B cell (primary cell): ENCODE results near the gene PLA2G6. TPM values are rescaled to one million over a fixed set of nuclear protein-coding genes. Genes with fewer than 3 reads are reported as not detected.

Experiments
- ATAC-seq: fragments of 200-7000 bp; cut with Tn5 transposase; one replicate; pipeline ENCODE4 v1.10.0; 2021; ENCODE audit warnings: low read depth, mild to moderate bottlenecking, moderate number of reproducible peaks, moderate library complexity
- CTCF ChIA-PET: fragments of 350-600 bp; sonication (Branson Sonifier 250); formaldehyde crosslinking; loops from one replicate; lab custom pipeline; 2021; ENCODE audit warnings: antibody characterized with exemption, inconsistent platforms; lab: Charles Lee
- POLR2A ChIA-PET: fragments of 350-600 bp; sonication (Branson Sonifier 250); formaldehyde crosslinking; loops from one replicate; lab custom pipeline; 2021; ENCODE audit warnings: antibody characterized with exemption; lab: Charles Lee
- DNase-seq: peaks from one replicate; pipeline ENCODE4 v3.0.0; 2013
- H2AFZ ChIP-seq: 2 replicates; pipeline ENCODE4 v1.6.1; 2012; ENCODE audit warnings: mild to moderate bottlenecking, low read depth, low read length; ENCODE audit not compliant: insufficient read depth, poor library complexity, severe bottlenecking
- H3K27ac ChIP-seq, 2 donors: 1 replicate in 1 of 2; 2 replicates in 1 of 2; pipeline ENCODE4 v1.5.1; 2012 to 2013; ENCODE audit warnings: low read length in 2 of 2, mild to moderate bottlenecking in 2 of 2, moderate library complexity in 1 of 2
- H3K27me3 ChIP-seq, 4 experiments: fragments of 200-600 bp in 1 of 4; sonication (generic) in 1 of 4; replicated peaks in 1 of 4; 1 replicate in 2 of 4; 2 replicates in 2 of 4; pipeline versions ENCODE4 v1.6.1 to v1.7.0; 2013 to 2016; ENCODE audit warnings: low read length in 3 of 4, mild to moderate bottlenecking in 2 of 4, mixed read lengths in 1 of 4, moderate library complexity in 1 of 4; ENCODE audit not compliant: insufficient read depth in 4 of 4, control insufficient read depth in 3 of 4; ENCODE audit errors: control extremely low read depth in 1 of 4
- H3K36me3 ChIP-seq, 2 experiments: replicated peaks in 1 of 2; 1 replicate in 1 of 2; 2 replicates in 1 of 2; pipeline versions ENCODE4 v1.6.1 to v1.7.1; 2013; ENCODE audit warnings: low read length in 1 of 2; ENCODE audit not compliant: insufficient read depth in 2 of 2, control insufficient read depth in 1 of 2; ENCODE audit errors: control extremely low read depth in 1 of 2, extremely low read depth in 1 of 2
- H3K4me1 ChIP-seq, 2 donors: fragments of 200-600 bp in 1 of 2; sonication (generic) in 1 of 2; 1 replicate in 1 of 2; 2 replicates in 1 of 2; pipeline versions ENCODE4 v1.5.1 to v1.6.1; 2013 to 2017; ENCODE audit warnings: low read length in 2 of 2; ENCODE audit not compliant: control insufficient read depth in 2 of 2, insufficient read depth in 2 of 2
- H3K4me2 ChIP-seq: replicated peaks from 2 replicates; pipeline ENCODE3; 2012; ENCODE audit warnings: mild to moderate bottlenecking, low read depth, low read length; ENCODE audit not compliant: poor library complexity, severe bottlenecking
- H3K4me3 ChIP-seq, 5 experiments: fragments of 200-600 bp in 1 of 5; sonication (generic) in 1 of 5; 1 replicate in 3 of 5; 2 replicates in 2 of 5; pipeline versions ENCODE4 v1.5.1 to v1.7.0; 2011 to 2016; ENCODE audit warnings: low read length in 4 of 5, mild to moderate bottlenecking in 4 of 5, low read depth in 2 of 5, control low read depth in 1 of 5, moderate library complexity in 1 of 5; ENCODE audit not compliant: insufficient read depth in 1 of 5; ENCODE audit errors: control extremely low read depth in 1 of 5, extremely low read depth in 1 of 5
- H3K79me2 ChIP-seq: fragments of 200-600 bp; sonication (generic); one replicate; pipeline ENCODE4 v1.6.0; 2016; ENCODE audit warnings: low read length; ENCODE audit not compliant: control insufficient read depth, insufficient read depth
- H3K9ac ChIP-seq: fragments of 200-600 bp; sonication (generic); 2 replicates; pipeline ENCODE4 v1.6.1; 2017; ENCODE audit warnings: mild to moderate bottlenecking, low read length, moderate library complexity
- H3K9me3 ChIP-seq, 3 donors: one replicate each; pipeline versions ENCODE4 v1.6.1 to v1.7.1; 2013; ENCODE audit warnings: low read length in 2 of 3; ENCODE audit not compliant: control insufficient read depth in 2 of 3, insufficient read depth in 1 of 3; ENCODE audit errors: control extremely low read depth in 1 of 3
- H4K20me1 ChIP-seq: 2 replicates; pipeline ENCODE4 v1.6.0; 2012; ENCODE audit warnings: mild to moderate bottlenecking, low read length; ENCODE audit not compliant: insufficient read depth, control insufficient read depth, poor library complexity, severe bottlenecking
- H3K27ac Mint-ChIP-seq: one replicate; pipeline ENCODE4 v1.8.0; 2021; ENCODE audit warnings: mixed read lengths
- H3K27me3 Mint-ChIP-seq: one replicate; pipeline ENCODE4 v1.8.0; 2021; ENCODE audit warnings: mixed read lengths
- H3K4me1 Mint-ChIP-seq: one replicate; pipeline ENCODE4 v1.8.0; 2021; ENCODE audit warnings: mixed read lengths
- H3K4me3 Mint-ChIP-seq: one replicate; pipeline ENCODE4 v1.8.0; 2021; ENCODE audit warnings: mixed read lengths
- H3K9me3 Mint-ChIP-seq: one replicate; pipeline ENCODE4 v1.8.0; 2022; ENCODE audit warnings: mixed read lengths; ENCODE audit not compliant: insufficient read depth
- EZH2 ChIP-seq: IDR thresholded peaks from 2 replicates; pipeline ENCODE4 v1.6.1; 2012; ENCODE audit warnings: borderline replicate concordance, low read depth, mild to moderate bottlenecking, moderate library complexity, low read length; ENCODE audit not compliant: insufficient read depth, poor library complexity, severe bottlenecking
- WGBS: methylation state at CpG from one replicate; pipeline ENCODE4 v1.1.5; 2013; ENCODE audit warnings: missing lambda C conversion rate; ENCODE audit not compliant: insufficient coverage; 5-methylcytosine and 5-hydroxymethylcytosine counted together
- intact Hi-C: fragments of 100-400 bp; cut with micrococcal nuclease; formaldehyde crosslinking; loops from one replicate; pipeline ENCODE4 v1.10.0; 2022
- polyA plus RNA-seq: library from polyadenylated mRNA; depleted of rRNA; stranded (reverse); fragments of >200 nt; gene quantifications from 2 replicates; pipeline ENCODE4 v1.2.3, GENCODE V29; 2012
- total RNA-seq, 2 donors: library from RNA; stranded (reverse); fragments of 120-200 nt in 1 of 2; gene quantifications; 1 replicate in 1 of 2; 2 replicates in 1 of 2; pipeline versions ENCODE4 v1.2.3 to v1.2.4, GENCODE V29; 2013 to 2022
- TF ChIP-seq, protein P1 (sequence below): fragments of 200-600 bp; IDR thresholded peaks from one replicate; pipeline ENCODE4 v1.8.0; 2022; ENCODE audit warnings: antibody characterized with exemption, mild to moderate bottlenecking

The PLA2G6 gene
- total and polyA plus RNA-seq, 2 donors (not counting 1 experiment from before 2014, with no cell fraction given) = 125 to 148 TPM

GRCh38 chr22:38112381-38112780 lies 69.2 kb downstream of the PLA2G6 start:
- intact Hi-C loops = loop anchor here (5.0 kb wide), 1 partner anchor 90 kb away; the partner anchor contains the start of gene MAFF
- Histone ChIP-seq H3K9me3 (peaks cover 0 to 7% (median 0%) of the 10 kb centered on the region in 3 donors), H3K9ac (no peak overlapping the region), H3K4me1 (peaks cover 0 to 3% of the 10 kb centered on the region in 2 donors), H3K79me2 (no peaks in the 10 kb centered on the region), H3K27me3 (no peaks in the 10 kb centered on the region), H3K36me3 (peaks cover 0 to 9% of the 10 kb centered on the region in 2 experiments), H3K4me2 (no peak overlapping the region), H2AFZ (no peak overlapping the region), H3K4me3 (no peak overlapping the region), H4K20me1 (no peaks in the 10 kb centered on the region), H3K27ac (no peak overlapping the region)
- H3K27me3 Mint-ChIP-seq = no peaks in the 10 kb centered on the region
- POLR2A ChIA-PET = no interaction called here
- DNase-seq (no peak), ATAC-seq (no peak)
- TF ChIP-seq, protein P1, sequence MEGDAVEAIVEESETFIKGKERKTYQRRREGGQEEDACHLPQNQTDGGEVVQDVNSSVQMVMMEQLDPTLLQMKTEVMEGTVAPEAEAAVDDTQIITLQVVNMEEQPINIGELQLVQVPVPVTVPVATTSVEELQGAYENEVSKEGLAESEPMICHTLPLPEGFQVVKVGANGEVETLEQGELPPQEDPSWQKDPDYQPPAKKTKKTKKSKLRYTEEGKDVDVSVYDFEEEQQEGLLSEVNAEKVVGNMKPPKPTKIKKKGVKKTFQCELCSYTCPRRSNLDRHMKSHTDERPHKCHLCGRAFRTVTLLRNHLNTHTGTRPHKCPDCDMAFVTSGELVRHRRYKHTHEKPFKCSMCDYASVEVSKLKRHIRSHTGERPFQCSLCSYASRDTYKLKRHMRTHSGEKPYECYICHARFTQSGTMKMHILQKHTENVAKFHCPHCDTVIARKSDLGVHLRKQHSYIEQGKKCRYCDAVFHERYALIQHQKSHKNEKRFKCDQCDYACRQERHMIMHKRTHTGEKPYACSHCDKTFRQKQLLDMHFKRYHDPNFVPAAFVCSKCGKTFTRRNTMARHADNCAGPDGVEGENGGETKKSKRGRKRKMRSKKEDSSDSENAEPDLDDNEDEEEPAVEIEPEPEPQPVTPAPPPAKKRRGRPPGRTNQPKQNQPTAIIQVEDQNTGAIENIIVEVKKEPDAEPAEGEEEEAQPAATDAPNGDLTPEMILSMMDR = no peak
- TF ChIP-seq EZH2 = no peak
- H3K4me3 Mint-ChIP-seq = no peak overlapping the region
- no peak overlapping the region for H3K27ac Mint-ChIP-seq
- H3K9me3 Mint-ChIP-seq = no peaks in the 10 kb centered on the region
- CTCF ChIA-PET = interaction anchor here (0.6 to 3.1 kb wide), 2 partner anchors 60 to 351 kb away, joined by 3 to 13 read pairs; no protein-coding TSS in a partner anchor
- 98% methylated on average over 22 of the region's 22 CpGs for WGBS
- H3K4me1 Mint-ChIP-seq = peaks cover 2% of the 10 kb centered on the region

GRCh38 chr22:38111925-38112355 lies 69.7 kb downstream of the PLA2G6 start:
- H3K27me3 ChIP-seq = no peaks in the 10 kb centered on the region
- H3K27ac ChIP-seq = no peak overlapping the region
- ChIA-PET CTCF (no interaction called here), POLR2A (no interaction called here)
- no peaks in the 10 kb centered on the region for H3K27me3 Mint-ChIP-seq
- H3K4me3 ChIP-seq = no peak overlapping the region
- no peak for ATAC-seq
- peaks cover 0 to 7% (median 0%) of the 10 kb centered on the region in 3 donors for H3K9me3 ChIP-seq
- no peaks in the 10 kb centered on the region for H3K9me3 Mint-ChIP-seq
- no peak overlapping the region for H2AFZ ChIP-seq
- no peaks in the 10 kb centered on the region for H3K79me2 ChIP-seq
- TF ChIP-seq, protein P1 = no peak
- TF ChIP-seq EZH2 = no peak
- H3K36me3 ChIP-seq = peaks cover 0 to 9% of the 10 kb centered on the region in 2 experiments
- no peak for DNase-seq
- H3K4me1 ChIP-seq = peaks cover 0 to 3% of the 10 kb centered on the region in 2 donors
- H3K4me3 Mint-ChIP-seq = no peak overlapping the region
- WGBS = 95% methylated on average over 11 of the region's 11 CpGs
- H4K20me1 ChIP-seq = no peaks in the 10 kb centered on the region
- intact Hi-C loops = loop anchor here (5.0 kb wide), 1 partner anchor 90 kb away; the partner anchor contains the start of gene MAFF
- no peak overlapping the region for H3K27ac Mint-ChIP-seq
- H3K4me1 Mint-ChIP-seq = peaks cover 2% of the 10 kb centered on the region
- H3K4me2 ChIP-seq = no peak overlapping the region
- no peak overlapping the region for H3K9ac ChIP-seq
